HepG2 (cell line): Measurements from ENCODE around the gene TP53TG5. TPM values are rescaled to one million over a fixed set of nuclear protein-coding genes. Genes with fewer than 3 reads are reported as not detected.

Source experiments
- CHD2 ChIP-seq: IDR thresholded peaks from 2 replicates; pipeline ENCODE4 v1.6.1; 2011; ENCODE audit warnings: low read depth, low read length, improper control_type of control experiment
- FOXA3 ChIP-seq: IDR thresholded peaks from 2 replicates; pipeline ENCODE4 v1.6.1; 2016; ENCODE audit warnings: missing genetic modification reagents, missing compliant biosample characterization
- GATAD2A ChIP-seq: IDR thresholded peaks from 2 replicates; pipeline ENCODE4 v1.6.1; 2016
- HNF4A ChIP-seq: sonication (generic); formaldehyde crosslinking; IDR thresholded peaks from 2 replicates; pipeline ENCODE4 v1.4.0; 2020; ENCODE audit warnings: missing genetic modification reagents
- HOXA9 ChIP-seq: sonication (generic); formaldehyde crosslinking; IDR thresholded peaks from 2 replicates; pipeline ENCODE4 v1.8.1; 2022; ENCODE audit warnings: missing genetic modification reagents, mild to moderate bottlenecking, moderate library complexity, borderline replicate concordance
- MAFF ChIP-seq: IDR thresholded peaks from 2 replicates; pipeline ENCODE4 v1.6.1; 2011; ENCODE audit warnings: low read depth, low read length, improper control_type of control experiment
- NR2C2 ChIP-seq: sonication (generic); formaldehyde crosslinking; IDR thresholded peaks from 2 replicates; pipeline ENCODE4 v1.4.0; 2020; ENCODE audit warnings: missing genetic modification reagents, mild to moderate bottlenecking, moderate library complexity, borderline replicate concordance
- NRL ChIP-seq: sonication (generic); formaldehyde crosslinking; IDR thresholded peaks from 2 replicates; pipeline ENCODE4 v1.5.0; 2020; ENCODE audit warnings: missing genetic modification reagents, mild to moderate bottlenecking, moderate library complexity, borderline replicate concordance
- PHF8 ChIP-seq: sonication (generic); formaldehyde crosslinking; IDR thresholded peaks from 2 replicates; pipeline ENCODE4 v1.5.0; 2020; ENCODE audit warnings: missing genetic modification reagents
- SP1 ChIP-seq, 2 experiments: fragments of 450-650 bp in 1 of 2; sonication (generic) in 1 of 2; formaldehyde crosslinking in 1 of 2; IDR thresholded peaks; 2 replicates each; pipeline versions ENCODE4 v1.4.0 to v1.6.1; 2016 to 2020; ENCODE audit warnings: missing genetic modification reagents in 1 of 2
- ZMYM4 ChIP-seq: sonication (generic); formaldehyde crosslinking; IDR thresholded peaks from 2 replicates; pipeline ENCODE4 v1.8.1; 2023; ENCODE audit warnings: mild to moderate bottlenecking, missing genetic modification reagents
- ZNF335 ChIP-seq: sonication (generic); formaldehyde crosslinking; IDR thresholded peaks from 2 replicates; pipeline ENCODE4 v1.4.0; 2020; ENCODE audit warnings: missing genetic modification reagents
- ZNF337 ChIP-seq: sonication (generic); formaldehyde crosslinking; IDR thresholded peaks from 2 replicates; pipeline ENCODE4 v1.5.1; 2020; ENCODE audit warnings: missing genetic modification reagents, low read depth, mild to moderate bottlenecking, borderline replicate concordance
- ZNF598 ChIP-seq: sonication (generic); formaldehyde crosslinking; IDR thresholded peaks from 2 replicates; pipeline ENCODE4 v1.5.1; 2020; ENCODE audit warnings: mild to moderate bottlenecking, missing genetic modification reagents, borderline replicate concordance
- ZNF607 ChIP-seq: sonication (generic); formaldehyde crosslinking; IDR thresholded peaks from 2 replicates; pipeline ENCODE4 v1.5.1; 2020; ENCODE audit warnings: missing genetic modification reagents, mild to moderate bottlenecking, borderline replicate concordance
- ZNF839 ChIP-seq: sonication (generic); formaldehyde crosslinking; IDR thresholded peaks from 2 replicates; pipeline ENCODE4 v1.4.0; 2020; ENCODE audit warnings: missing genetic modification reagents, mild to moderate bottlenecking, borderline replicate concordance
- polyA plus RNA-seq, 8 experiments: library from polyadenylated mRNA; depleted of rRNA in 3 of 8; stranded (reverse) in 7 of 8; unstranded in 1 of 8; fragments of >200 nt; fragmentation: Illumina TruSeq in 4 of 8; extraction: Trizol in 4 of 8; gene quantifications; 2 replicates each; pipeline versions ENCODE4 v1.2.1 to v1.2.3, GENCODE V29; 2011 to 2016; ENCODE audit warnings: low read depth in 4 of 8, missing spikeins in 1 of 8, mixed read lengths in 1 of 8; ENCODE audit not compliant: insufficient read depth in 1 of 8
- total RNA-seq, 5 experiments: library from RNA; depleted of rRNA; stranded (reverse); fragments of >200 nt; fragmentation: Illumina TruSeq; extraction: Trizol; gene quantifications; 2 replicates each; pipeline ENCODE4 v1.2.3, GENCODE V29; 2016; ENCODE audit warnings: low read depth in 1 of 5
- TF ChIP-seq, protein P1 (sequence below): sonication (generic); formaldehyde crosslinking; IDR thresholded peaks from 2 replicates; pipeline ENCODE4 v1.4.0; 2020; ENCODE audit warnings: missing genetic modification reagents, borderline replicate concordance
- TF ChIP-seq, protein P2 (sequence below): sonication (generic); formaldehyde crosslinking; IDR thresholded peaks from 2 replicates; pipeline ENCODE4 v1.4.0; 2020; ENCODE audit warnings: missing genetic modification reagents; ENCODE audit errors: not compliant biosample characterization
- TF ChIP-seq, protein P3 (sequence below): sonication (generic); formaldehyde crosslinking; IDR thresholded peaks from 2 replicates; pipeline ENCODE4 v1.8.0; 2022; ENCODE audit warnings: missing genetic modification reagents, mild to moderate bottlenecking, borderline replicate concordance
- TF ChIP-seq, protein P4 (sequence below): sonication (generic); formaldehyde crosslinking; IDR thresholded peaks from 2 replicates; pipeline ENCODE4 v1.8.1; 2023; ENCODE audit warnings: missing genetic modification reagents, mild to moderate bottlenecking, borderline replicate concordance
- TF ChIP-seq, protein P5 (sequence below): sonication (generic); formaldehyde crosslinking; IDR thresholded peaks from 2 replicates; pipeline ENCODE4 v1.5.0; 2020; ENCODE audit warnings: mild to moderate bottlenecking, missing genetic modification reagents
- TF ChIP-seq, protein P6 (sequence below): sonication (generic); formaldehyde crosslinking; IDR thresholded peaks from 2 replicates; pipeline ENCODE4 v1.5.0; 2020; ENCODE audit warnings: missing genetic modification reagents

TP53TG5 gene
- total and polyA plus RNA-seq, 2 of the 13 experiments (the other 11 are each of a cell fraction or from before 2014, with no cell fraction given), result 0.11 TPM; not detected in 1

DNA sequence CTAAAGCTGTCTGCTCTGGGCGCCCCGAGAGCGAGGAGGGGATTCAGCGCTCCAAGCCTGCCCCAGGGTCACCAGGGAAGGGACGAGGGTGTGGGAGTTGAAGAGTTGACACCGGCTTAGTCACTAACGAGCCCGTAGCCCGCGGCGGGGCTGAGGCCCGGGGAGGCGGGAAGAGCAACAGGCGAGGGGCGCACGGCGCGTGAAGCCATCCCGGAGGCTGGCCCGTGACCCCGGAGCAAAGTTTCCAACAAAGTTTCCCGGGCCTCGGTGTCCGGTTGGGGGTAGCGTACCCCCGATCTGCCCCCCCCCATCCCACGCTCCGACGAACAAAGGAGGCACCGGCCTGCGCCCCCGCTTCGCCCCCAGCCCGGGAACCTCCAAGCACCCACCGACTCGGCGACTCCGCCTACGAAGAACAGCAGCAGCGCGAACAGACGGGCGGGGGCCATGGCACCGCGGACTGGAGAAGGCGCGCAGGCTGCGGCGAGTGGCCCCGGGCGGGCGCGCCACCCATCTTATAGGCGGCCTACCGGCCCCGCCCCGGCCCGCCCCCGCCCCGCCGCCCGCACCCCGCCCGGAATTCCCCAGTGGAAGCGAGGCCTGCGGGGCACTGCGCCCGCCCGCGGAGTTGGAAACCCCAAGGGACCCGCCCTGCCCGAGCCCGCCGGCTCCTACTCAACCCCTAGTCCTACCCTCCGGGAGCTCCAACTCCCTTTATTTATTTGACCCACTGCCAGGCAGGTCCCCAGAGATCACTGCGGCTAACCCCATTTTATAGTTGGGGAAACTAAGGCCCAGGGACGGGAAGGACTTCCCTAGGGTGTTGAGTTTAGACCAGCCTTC is 30.0 kb downstream of the TP53TG5 start, which contains the start of gene SDC4 (continued):
- TF ChIP-seq, protein P1, sequence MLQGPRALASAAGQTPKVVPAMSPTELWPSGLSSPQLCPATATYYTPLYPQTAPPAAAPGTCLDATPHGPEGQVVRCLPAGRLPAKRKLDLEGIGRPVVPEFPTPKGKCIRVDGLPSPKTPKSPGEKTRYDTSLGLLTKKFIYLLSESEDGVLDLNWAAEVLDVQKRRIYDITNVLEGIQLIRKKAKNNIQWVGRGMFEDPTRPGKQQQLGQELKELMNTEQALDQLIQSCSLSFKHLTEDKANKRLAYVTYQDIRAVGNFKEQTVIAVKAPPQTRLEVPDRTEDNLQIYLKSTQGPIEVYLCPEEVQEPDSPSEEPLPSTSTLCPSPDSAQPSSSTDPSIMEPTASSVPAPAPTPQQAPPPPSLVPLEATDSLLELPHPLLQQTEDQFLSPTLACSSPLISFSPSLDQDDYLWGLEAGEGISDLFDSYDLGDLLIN, result peak; percentile 79; the same call in 1 of the 2 replicates
- TF ChIP-seq HNF4A (CRISPR knock-in tag) (peak; percentile 7; the same call in 1 of the 2 replicates), ZNF839 (CRISPR knock-in tag) (no peak), NRL (peak; percentile 63), MAFF (no peak), HOXA9 (CRISPR knock-in tag) (no peak; the same call in 1 of the 2 replicates), ZNF337 (CRISPR knock-in tag) (no peak), SP1 (IDR thresholded peaks at IDR 0.05) (no peak), SP1 (CRISPR knock-in tag; IDR thresholded peaks at IDR 0.05) (peak; percentile 69), FOXA3 (CRISPR knock-in tag) (peak; percentile 56), CHD2 (0 out of 2 replicates have a peak, but pooled peaks have one; percentile 29), ZNF607 (CRISPR knock-in tag) (peak; percentile 88), ZNF335 (CRISPR knock-in tag) (peak; percentile 13; the same call in 1 of the 2 replicates), ZNF598 (CRISPR knock-in tag) (0 out of 2 replicates have a peak, but pooled peaks have one; percentile 29), PHF8 (peak; percentile 86), NR2C2 (0 out of 2 replicates have a peak, but pooled peaks have one; percentile 32), ZMYM4 (CRISPR knock-in tag) (peak; percentile 83), GATAD2A (CRISPR knock-in tag) (peak; percentile 1; the same call in 1 of the 2 replicates)
- TF ChIP-seq, protein P2, sequence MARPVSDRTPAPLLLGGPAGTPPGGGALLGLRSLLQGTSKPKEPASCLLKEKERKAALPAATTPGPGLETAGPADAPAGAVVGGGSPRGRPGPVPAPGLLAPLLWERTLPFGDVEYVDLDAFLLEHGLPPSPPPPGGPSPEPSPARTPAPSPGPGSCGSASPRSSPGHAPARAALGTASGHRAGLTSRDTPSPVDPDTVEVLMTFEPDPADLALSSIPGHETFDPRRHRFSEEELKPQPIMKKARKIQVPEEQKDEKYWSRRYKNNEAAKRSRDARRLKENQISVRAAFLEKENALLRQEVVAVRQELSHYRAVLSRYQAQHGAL (CRISPR knock-in tag), result no peak
- TF ChIP-seq, protein P3, sequence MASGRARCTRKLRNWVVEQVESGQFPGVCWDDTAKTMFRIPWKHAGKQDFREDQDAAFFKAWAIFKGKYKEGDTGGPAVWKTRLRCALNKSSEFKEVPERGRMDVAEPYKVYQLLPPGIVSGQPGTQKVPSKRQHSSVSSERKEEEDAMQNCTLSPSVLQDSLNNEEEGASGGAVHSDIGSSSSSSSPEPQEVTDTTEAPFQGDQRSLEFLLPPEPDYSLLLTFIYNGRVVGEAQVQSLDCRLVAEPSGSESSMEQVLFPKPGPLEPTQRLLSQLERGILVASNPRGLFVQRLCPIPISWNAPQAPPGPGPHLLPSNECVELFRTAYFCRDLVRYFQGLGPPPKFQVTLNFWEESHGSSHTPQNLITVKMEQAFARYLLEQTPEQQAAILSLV (CRISPR knock-in tag), result peak; percentile 96; the same call in 1 of the 2 replicates
- TF ChIP-seq, protein P4, sequence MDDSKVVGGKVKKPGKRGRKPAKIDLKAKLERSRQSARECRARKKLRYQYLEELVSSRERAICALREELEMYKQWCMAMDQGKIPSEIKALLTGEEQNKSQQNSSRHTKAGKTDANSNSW (CRISPR knock-in tag), result no peak
- TF ChIP-seq, protein P5, sequence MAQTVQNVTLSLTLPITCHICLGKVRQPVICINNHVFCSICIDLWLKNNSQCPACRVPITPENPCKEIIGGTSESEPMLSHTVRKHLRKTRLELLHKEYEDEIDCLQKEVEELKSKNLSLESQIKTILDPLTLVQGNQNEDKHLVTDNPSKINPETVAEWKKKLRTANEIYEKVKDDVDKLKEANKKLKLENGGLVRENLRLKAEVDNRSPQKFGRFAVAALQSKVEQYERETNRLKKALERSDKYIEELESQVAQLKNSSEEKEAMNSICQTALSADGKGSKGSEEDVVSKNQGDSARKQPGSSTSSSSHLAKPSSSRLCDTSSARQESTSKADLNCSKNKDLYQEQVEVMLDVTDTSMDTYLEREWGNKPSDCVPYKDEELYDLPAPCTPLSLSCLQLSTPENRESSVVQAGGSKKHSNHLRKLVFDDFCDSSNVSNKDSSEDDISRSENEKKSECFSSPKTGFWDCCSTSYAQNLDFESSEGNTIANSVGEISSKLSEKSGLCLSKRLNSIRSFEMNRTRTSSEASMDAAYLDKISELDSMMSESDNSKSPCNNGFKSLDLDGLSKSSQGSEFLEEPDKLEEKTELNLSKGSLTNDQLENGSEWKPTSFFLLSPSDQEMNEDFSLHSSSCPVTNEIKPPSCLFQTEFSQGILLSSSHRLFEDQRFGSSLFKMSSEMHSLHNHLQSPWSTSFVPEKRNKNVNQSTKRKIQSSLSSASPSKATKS (CRISPR knock-in tag), result 0 out of 2 replicates have a peak, but pooled peaks have one; percentile 2
- TF ChIP-seq, protein P6, sequence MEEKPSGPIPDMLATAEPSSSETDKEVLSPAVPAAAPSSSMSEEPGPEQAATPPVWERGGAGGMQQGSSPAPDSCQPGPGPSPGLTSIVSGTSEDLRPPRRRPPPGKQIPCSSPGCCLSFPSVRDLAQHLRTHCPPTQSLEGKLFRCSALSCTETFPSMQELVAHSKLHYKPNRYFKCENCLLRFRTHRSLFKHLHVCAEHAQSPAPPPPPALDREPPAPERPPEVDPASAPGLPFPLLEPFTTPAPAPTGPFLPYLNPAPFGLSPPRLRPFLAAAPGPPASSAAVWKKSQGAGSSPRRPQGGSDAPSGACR (CRISPR knock-in tag), result peak; percentile 92; the same call in 1 of the 2 replicates
